ENCODE measurements around the gene ZFPL1.

The ZFPL1 gene

DNA sequence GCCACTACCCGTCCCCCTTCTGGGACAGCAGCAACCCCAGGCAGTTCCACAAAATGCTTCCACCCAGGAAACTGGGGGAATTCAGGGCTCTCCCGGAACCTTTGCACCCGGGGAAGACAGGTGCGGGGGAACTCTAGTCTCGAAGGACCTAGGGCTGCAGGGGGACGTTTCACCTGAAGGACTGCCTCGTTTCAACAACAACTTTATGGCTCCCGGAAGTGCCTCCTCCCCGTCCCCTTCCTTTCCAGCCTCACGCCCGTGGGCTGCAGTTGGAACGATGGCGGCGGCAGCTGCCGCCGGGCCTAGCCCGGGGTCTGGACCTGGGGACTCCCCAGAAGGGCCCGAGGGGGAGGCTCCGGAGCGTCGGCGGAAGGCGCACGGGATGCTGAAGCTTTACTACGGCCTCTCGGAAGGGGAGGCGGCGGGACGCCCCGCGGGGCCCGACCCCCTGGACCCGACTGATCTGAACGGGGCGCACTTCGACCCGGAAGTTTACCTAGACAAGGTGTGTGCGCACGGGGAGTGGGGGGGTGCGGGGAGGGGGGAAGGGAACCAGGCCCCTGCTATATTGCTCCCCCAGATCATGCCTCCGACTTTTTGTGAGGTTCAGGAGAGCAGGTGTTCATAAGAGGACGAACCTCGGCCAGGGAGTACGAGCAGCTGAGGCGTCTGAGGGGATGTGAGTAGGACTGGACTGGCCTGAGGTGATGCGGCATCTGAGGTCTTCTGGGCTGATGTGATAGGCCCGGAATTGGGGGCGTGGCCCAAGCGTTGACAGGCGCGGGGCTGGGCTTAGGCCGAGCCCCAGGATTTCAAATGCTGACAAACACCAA is 12.2 kb downstream of the ZFPL1 start, which contains the start of gene VPS51:
TSS of gene VPS51 (plus strand) at position 241 of the 833 bp plus-strand sequence. CDS start at position 278, 37 bp downstream.
- DNase-seq (ENCODE audit: low read depth) = no peak

DNA sequence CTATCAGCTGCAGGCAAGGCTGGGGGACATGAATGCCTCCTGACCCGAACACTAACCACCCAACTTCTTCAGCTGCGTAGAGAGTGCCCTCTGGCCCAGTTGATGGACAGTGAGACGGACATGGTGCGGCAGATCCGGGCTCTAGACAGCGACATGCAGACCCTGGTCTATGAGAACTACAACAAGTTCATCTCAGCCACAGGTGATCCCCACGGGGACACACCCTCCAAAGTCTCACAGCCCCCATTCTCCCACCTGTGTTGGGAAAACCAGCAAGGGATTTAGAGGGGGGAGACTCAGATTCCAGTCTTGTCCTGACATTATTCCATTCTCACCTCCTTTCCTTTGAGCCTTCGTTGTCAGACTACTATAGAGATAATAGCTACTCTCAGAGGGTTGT is 12.9 kb downstream of the ZFPL1 start:
- DNase-seq (ENCODE audit: low read depth) = no peak

- no peak for DNase-seq (ENCODE audit: low read depth)
Observed at GRCh38 chr11:65100674-65101350, 16.8 kb downstream of the ZFPL1 start.

DNA sequence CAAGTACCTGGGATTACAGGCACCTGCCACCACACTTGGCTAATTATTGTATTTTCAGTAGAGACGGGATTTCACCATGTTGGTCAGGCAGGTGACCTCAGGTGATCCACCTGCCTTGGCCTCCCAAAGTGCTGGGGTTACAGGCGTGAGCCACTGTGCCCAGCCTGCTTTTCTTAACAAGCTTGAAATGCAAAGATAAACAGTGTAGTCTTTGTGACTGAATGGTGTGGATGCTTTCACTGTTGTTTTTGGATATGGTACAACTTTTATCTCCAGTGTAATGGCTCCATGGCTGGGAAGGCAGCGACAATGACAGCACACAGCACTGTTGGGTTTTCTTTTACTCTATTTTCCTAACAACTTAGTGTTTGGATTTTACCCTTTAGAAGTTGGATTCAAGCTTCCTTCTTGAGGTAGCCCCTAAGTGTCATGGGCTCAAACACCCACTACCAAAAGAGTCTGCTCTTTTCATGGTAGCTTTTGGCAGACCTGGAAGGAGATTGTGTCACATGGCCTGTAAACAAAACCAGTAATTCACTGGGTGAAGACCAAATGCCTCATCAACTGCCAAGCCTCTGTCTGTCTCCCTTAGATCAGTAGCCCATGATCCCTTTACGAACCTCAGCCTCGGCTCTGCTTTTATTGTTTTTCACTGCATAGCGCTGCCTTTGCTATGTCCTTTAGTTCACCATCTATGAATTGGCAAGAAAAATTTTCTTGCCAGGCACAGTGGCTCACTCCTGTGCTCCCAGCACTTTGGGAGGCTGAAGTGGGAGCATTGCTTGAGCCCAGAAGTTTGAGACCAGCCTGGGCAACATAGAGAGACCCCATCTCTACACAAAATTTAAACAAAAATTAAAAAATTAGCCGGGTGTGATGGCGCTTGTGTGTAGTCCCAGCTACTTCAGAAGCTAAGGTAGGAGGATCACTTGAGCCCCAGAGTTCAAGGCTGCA is 18.4 kb downstream of the ZFPL1 start:
- no peak for DNase-seq (ENCODE audit: low read depth)

- DNase-seq (ENCODE audit: low read depth) = no peak
Observed at GRCh38 chr11:65103476-65103875, 19.5 kb downstream of the ZFPL1 start.

DNA sequence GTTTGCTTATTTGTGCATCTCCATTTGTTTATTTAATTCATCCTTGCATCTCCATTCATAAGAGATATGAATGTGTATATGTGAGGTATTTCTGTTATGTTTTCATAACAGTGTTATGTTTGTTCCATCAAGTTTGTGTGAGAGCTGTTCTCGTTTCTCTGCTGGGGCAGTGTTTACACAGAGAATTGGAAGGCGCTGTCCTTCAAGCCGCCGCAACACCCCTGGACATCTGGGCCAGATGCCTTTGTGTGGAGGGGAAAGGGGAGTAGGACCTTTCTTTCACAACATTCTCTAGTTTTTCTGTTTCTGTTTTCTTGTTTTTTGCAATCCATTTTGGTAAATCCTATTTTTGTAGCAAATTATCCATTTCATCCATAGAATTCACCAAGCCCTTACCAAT is 20.6 kb downstream of the ZFPL1 start:
- no peak for DNase-seq (ENCODE audit: low read depth)

DNA sequence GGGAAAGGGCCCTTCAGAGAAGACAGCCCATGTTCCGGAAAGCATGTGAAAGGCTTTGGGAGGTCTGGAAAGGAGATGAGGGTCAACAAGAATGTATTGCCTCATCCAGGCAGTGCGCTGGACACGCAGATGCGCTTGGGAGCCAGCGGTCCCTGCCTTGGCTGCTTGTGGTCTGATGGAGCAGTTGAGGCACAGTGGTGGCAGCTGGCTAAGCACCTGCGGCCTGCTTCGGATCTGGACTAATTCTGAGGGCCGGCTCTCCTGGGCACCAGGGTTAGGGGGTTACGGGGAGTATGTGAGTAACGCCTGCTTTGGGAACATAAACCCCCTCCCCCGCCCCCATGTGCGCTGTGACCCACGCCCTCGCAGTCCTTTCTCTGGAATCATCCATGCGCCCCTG is 23.1 kb downstream of the ZFPL1 start:
- DNase-seq (ENCODE audit: low read depth) = no peak

GRCh38 chr11:65107751-65108468 is 23.9 kb downstream of the ZFPL1 start:
- DNase-seq (ENCODE audit: low read depth) = no peak

DNA sequence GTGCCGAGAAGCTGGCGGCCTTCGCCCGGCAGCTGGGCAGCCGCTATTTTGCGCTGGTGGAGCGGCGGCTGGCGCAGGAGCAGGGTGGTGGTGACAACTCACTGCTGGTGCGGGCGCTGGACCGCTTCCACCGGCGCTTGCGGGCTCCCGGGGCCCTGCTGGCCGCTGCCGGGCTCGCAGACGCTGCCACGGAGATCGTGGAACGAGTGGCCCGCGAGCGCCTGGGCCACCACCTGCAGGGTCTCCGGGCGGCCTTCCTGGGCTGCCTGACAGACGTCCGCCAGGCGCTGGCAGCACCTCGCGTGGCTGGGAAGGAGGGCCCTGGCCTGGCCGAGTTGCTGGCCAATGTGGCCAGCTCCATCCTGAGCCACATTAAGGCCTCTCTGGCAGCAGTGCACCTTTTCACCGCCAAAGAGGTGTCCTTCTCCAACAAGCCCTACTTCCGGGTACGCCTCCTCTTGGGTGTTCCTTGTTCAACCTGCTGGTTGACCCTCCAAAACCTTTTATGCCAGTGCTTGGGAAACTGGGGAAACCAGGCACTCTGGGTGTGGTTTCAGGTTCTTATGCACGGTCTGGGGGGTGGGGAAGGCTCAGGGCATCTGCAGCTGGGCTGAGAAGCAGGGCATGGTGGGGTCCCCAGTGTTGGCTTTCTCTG is 24.6 kb downstream of the ZFPL1 start:
- no peak for DNase-seq (ENCODE audit: low read depth)

- DNase-seq (ENCODE audit: low read depth) = no peak
Observed at GRCh38 chr11:65109231-65110198, 25.5 kb downstream of the ZFPL1 start.

DNA sequence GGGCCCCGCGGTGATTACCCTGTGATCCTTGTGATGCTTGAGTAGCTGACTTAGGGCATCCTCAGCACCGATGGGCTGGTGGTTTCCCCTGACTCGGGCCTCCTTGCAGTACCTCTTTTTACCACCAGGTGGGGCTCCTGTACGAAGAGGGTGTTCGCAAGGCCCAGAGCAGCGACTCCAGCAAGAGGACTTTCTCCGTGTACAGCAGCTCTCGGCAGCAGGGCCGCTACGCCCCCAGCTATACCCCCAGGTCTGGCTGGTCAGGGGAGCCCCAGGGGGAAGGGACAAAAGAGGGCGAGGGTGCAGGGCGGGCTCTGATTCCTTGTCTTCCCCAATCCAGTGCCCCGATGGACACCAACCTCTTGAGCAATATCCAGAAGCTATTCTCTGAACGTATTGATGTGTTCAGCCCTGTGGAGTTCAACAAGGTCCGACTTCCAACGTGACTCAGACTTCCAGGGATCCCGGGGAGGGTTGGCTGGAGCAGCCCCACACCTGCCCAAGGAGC is 26.4 kb downstream of the ZFPL1 start:
- DNase-seq (ENCODE audit: low read depth) = no peak

- DNase-seq (ENCODE audit: low read depth) = no peak
Observed at GRCh38 chr11:65111159-65111743, 27.2 kb downstream of the ZFPL1 start.

GRCh38 chr11:65111744-65112545 is 27.9 kb downstream of the ZFPL1 start, which contains the start of gene TM7SF2:
Gene TM7SF2, plus strand, starts transcription at chr11:65111872. Its CDS starts 144 bp downstream, at chr11:65112016.
- no peak for DNase-seq (ENCODE audit: low read depth)

GRCh38 chr11:65112546-65113360 is 28.7 kb downstream of the ZFPL1 start:
- DNase-seq (ENCODE audit: low read depth) = no peak

- no peak for DNase-seq (ENCODE audit: low read depth)
Observed at GRCh38 chr11:65113361-65113756, 29.3 kb downstream of the ZFPL1 start.

DNA sequence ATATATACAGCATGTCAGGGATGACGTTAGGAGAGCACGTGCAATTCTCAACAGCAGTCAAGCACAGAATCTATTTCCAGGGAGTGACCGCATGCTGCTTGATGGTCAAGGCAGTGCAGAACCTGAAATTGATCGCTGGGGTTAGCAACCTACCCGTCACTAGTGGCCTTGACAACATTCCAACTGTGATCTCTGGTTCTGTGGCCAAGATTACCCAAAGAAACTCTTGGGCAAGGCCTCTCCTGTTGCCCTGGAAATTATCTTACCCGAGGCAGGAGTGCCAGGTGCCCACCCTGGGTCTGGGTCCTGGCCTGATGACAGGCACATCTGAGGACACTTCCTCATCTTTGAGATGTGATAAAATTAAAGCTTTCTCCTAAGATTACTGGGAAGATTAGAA is 29.8 kb downstream of the ZFPL1 start:
- no peak for DNase-seq (ENCODE audit: low read depth)

- no peak for DNase-seq (ENCODE audit: low read depth)
Observed at GRCh38 chr11:65114538-65115171, 30.6 kb downstream of the ZFPL1 start.
